ENCODE data around the gene C16orf54. TPM values are rescaled to one million over a fixed set of nuclear protein-coding genes. Genes with fewer than 3 reads are reported as not detected.
A peak's percentile ranks its signal among the peaks of the same experiment; 100 is the strongest.
"Not testable (repeated sequence)": the region's sequence is repeated elsewhere in the genome, so short reads cannot be mapped to it uniquely, and the experiment has no call there.

C16orf54 gene
- total RNA-seq, 2 experiments from 2014 or later: 250 to 261 TPM

GRCh38 chr16:29760567-29761279 lies 14.9 kb upstream of the C16orf54 start:
- Histone ChIP-seq H3K4me3 (ENCODE audit: low read length) (no peak overlapping the region), H3K4me1 (ENCODE audit: insufficient read depth, low read length) (peaks cover 33% of the 10 kb centered on the region), H3K36me3 (ENCODE audit: insufficient read depth, low read length) (no peaks in the 10 kb centered on the region), H3K27ac (ENCODE audit: low read depth in 1 of 2, low read length in 2 of 2) (no peak overlapping the region), H3K9me3 (ENCODE audit: control insufficient read depth in 1 of 2, insufficient read depth in 1 of 2, low read length in 2 of 2) (no peaks in the 10 kb centered on the region), H3K27me3 (ENCODE audit: control insufficient read depth in 1 of 2, insufficient read depth in 2 of 2, low read length in 2 of 2) (no peaks in the 10 kb centered on the region)
- intact Hi-C loops (cut with DNase I, micrococcal nuclease): no loop called here
- no peak for DNase-seq
- Mint-ChIP-seq H3K4me1 (ENCODE audit: low read depth) (peaks cover 38% of the 10 kb centered on the region), H3K4me3 (no peak overlapping the region), H3K9me3 (no peaks in the 10 kb centered on the region), H3K27ac (no peak overlapping the region), H3K27me3 (no peaks in the 10 kb centered on the region), H3K36me3 (ENCODE audit: low read depth) (no peaks in the 10 kb centered on the region)
- TF ChIP-seq CTCF (IDR thresholded peaks at IDR 0.05): no peak
- POLR2A ChIA-PET: interaction anchor here (1.5 to 1.9 kb wide), 2 partner anchors 14 to 22 kb away, joined by 3 to 4 read pairs; no protein-coding TSS in a partner anchor
- CTCF ChIA-PET: no interaction called here
- ATAC-seq (ENCODE audit: poor library complexity): no peak

DNA sequence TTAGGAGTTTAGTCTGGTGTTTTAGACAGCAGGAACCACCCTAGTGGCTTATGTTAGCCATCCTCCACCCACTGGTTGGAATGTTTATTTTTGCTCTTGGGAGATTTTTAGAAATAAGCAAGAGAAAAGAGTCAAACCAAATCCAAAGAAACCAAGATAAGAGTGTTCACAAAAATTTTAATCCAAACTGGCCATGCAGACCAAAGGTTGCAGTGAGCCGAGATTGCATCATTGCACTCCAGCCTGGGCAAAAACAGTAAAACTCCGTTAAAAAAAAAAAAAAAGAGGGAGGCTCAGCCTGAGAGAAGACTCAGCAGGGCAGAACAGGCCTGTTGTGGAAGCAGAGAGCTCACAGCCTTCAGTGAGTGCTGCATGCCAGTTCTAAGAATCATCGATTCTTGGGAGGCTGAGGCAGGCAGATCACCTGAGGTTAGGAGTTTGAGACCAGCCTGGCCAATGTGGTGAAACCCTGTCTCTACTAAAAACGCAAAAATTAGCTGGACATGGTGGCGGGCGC lies 12.2 kb upstream of the C16orf54 start:
- no peak overlapping the region for H3K4me3 Mint-ChIP-seq
- Histone ChIP-seq H3K4me1 (ENCODE audit: insufficient read depth, low read length) (peaks cover 49% of the 10 kb centered on the region), H3K9me3 (ENCODE audit: control insufficient read depth in 1 of 2, insufficient read depth in 1 of 2, low read length in 2 of 2) (no peaks in the 10 kb centered on the region), H3K36me3 (ENCODE audit: insufficient read depth, low read length) (no peaks in the 10 kb centered on the region), H3K27me3 (ENCODE audit: control insufficient read depth in 1 of 2, insufficient read depth in 2 of 2, low read length in 2 of 2) (no peaks in the 10 kb centered on the region), H3K4me3 (ENCODE audit: low read length) (no peak overlapping the region), H3K27ac (ENCODE audit: low read depth in 1 of 2, low read length in 2 of 2) (no peak overlapping the region)
- H3K27me3 Mint-ChIP-seq: no peaks in the 10 kb centered on the region
- intact Hi-C loops (cut with DNase I, micrococcal nuclease): loop anchor here in 1 of 2 experiments (5.0 kb wide), 1 partner anchor 41 kb away; no protein-coding TSS in a partner anchor
- peak overlapping the region; percentile 80 for H3K27ac Mint-ChIP-seq
- ChIA-PET POLR2A (interaction anchor here (1.0 to 4.2 kb wide), 3 partner anchors 13 to 56 kb away, joined by 3 to 21 read pairs (median 3); no protein-coding TSS in a partner anchor), CTCF (interaction anchor here (0.6 to 3.2 kb wide), 2 partner anchors 20 to 32 kb away, joined by 3 to 19 read pairs; partner anchors contain the start of gene KIF22)
- H3K36me3 Mint-ChIP-seq (ENCODE audit: low read depth): no peaks in the 10 kb centered on the region
- ATAC-seq (ENCODE audit: poor library complexity) (no peak), DNase-seq (no peak)
- H3K4me1 Mint-ChIP-seq (ENCODE audit: low read depth): peaks cover 47% of the 10 kb centered on the region
- no peaks in the 10 kb centered on the region for H3K9me3 Mint-ChIP-seq
- no peak for TF ChIP-seq CTCF (IDR thresholded peaks at IDR 0.05)

GRCh38 chr16:29757086-29757485 lies 11.3 kb upstream of the C16orf54 start:
- not testable (repeated sequence) for H3K27me3 Mint-ChIP-seq; ATAC-seq (ENCODE audit: poor library complexity); H3K36me3 Mint-ChIP-seq (ENCODE audit: low read depth); H3K27me3 ChIP-seq (ENCODE audit: control insufficient read depth in 1 of 2, insufficient read depth in 2 of 2, low read length in 2 of 2); H3K9me3 Mint-ChIP-seq; DNase-seq; H3K4me3 ChIP-seq (ENCODE audit: low read length); H3K36me3 ChIP-seq (ENCODE audit: insufficient read depth, low read length); H3K9me3 ChIP-seq (ENCODE audit: control insufficient read depth in 1 of 2, insufficient read depth in 1 of 2, low read length in 2 of 2); H3K27ac ChIP-seq (ENCODE audit: low read depth in 1 of 2, low read length in 2 of 2)
- H3K4me1 ChIP-seq (ENCODE audit: insufficient read depth, low read length): peaks cover 49% of the 10 kb centered on the region
- intact Hi-C loops (cut with DNase I, micrococcal nuclease): loop anchor here in 1 of 2 experiments (5.0 kb wide), 1 partner anchor 40 kb away; no protein-coding TSS in a partner anchor
- POLR2A ChIA-PET: interaction anchor here (0.7 to 4.2 kb wide), 9 partner anchors 11 to 682 kb away, joined by 3 to 21 read pairs (median 7); partner anchors contain the start of genes C16orf54, KIF22 and PAGR1
- H3K27ac Mint-ChIP-seq: peak overlapping the region; percentile 80
- peak overlapping the region; percentile 26 for H3K4me3 Mint-ChIP-seq
- H3K4me1 Mint-ChIP-seq (ENCODE audit: low read depth): peaks cover 47% of the 10 kb centered on the region
- CTCF ChIA-PET: interaction anchor here (0.9 to 3.2 kb wide), 9 partner anchors 10 to 91 kb away, joined by 3 to 19 read pairs (median 3); partner anchors contain the start of gene KIF22

Data from CD4-positive, alpha-beta T cell (primary cell).